GM19043 (cell line): ENCODE measurements around the gene LVRN.
"Not testable (repeated sequence)": the region's sequence is repeated elsewhere in the genome, so short reads cannot be mapped to it uniquely, and the experiment has no call there.

Experiments
- ATAC-seq: cut with Tn5 transposase; IDR thresholded peaks from one replicate; pipeline ENCODE4 v1.9.1; 2021; ENCODE audit warnings: low read depth; ENCODE audit not compliant: unreplicated experiment

LVRN gene, protein sequence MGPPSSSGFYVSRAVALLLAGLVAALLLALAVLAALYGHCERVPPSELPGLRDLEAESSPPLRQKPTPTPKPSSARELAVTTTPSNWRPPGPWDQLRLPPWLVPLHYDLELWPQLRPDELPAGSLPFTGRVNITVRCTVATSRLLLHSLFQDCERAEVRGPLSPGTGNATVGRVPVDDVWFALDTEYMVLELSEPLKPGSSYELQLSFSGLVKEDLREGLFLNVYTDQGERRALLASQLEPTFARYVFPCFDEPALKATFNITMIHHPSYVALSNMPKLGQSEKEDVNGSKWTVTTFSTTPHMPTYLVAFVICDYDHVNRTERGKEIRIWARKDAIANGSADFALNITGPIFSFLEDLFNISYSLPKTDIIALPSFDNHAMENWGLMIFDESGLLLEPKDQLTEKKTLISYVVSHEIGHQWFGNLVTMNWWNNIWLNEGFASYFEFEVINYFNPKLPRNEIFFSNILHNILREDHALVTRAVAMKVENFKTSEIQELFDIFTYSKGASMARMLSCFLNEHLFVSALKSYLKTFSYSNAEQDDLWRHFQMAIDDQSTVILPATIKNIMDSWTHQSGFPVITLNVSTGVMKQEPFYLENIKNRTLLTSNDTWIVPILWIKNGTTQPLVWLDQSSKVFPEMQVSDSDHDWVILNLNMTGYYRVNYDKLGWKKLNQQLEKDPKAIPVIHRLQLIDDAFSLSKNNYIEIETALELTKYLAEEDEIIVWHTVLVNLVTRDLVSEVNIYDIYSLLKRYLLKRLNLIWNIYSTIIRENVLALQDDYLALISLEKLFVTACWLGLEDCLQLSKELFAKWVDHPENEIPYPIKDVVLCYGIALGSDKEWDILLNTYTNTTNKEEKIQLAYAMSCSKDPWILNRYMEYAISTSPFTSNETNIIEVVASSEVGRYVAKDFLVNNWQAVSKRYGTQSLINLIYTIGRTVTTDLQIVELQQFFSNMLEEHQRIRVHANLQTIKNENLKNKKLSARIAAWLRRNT

GRCh38 chr5:115962239-115962564, at the start of gene LVRN:
TSS of gene LVRN (plus strand) at chr5:115962475. CDS start at chr5:115962618, 143 bp downstream.
- no peak for ATAC-seq

DNA sequence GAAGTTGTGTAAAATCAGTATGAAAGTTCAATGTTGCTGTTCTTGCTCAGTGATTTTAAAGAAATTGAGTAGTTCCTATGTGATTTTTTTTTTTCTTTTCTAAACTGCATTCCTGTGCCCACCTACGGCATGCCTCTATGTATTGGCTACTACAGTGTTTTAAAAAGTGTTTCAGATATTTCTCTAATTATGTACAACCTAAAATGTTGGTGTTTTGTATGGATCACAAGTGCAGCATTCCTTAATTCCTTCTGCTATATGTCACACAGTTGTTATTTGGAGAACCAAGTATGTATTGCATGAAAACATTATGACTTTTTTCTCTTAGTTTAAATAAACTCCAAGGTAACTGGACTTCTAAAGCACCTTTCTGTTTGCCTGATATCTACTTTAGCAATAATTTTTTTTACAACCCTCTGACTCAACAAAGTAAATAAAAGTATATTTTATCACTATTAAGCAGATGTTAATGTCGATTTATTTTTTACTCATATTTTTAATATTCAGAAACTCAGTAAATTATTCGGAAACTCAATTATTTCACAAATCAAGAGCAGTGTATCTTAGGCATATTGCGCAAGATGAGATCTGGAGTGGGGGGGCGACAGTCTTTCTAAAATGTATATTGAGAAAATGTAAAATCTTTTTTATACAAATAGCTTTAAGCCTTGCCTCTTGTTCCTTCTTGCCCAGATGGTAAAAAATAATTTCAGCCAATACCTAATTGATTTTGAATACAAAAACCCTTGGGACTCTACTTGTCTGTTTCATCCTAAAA, 48.5 kb upstream of the LVRN start:
- not testable (repeated sequence) for ATAC-seq

GRCh38 chr5:115920171-115920725, 42.0 kb upstream of the LVRN start:
- no peak for ATAC-seq

- not testable (repeated sequence) for ATAC-seq
Measured at GRCh38 chr5:115928578-115929407, 33.5 kb upstream of the LVRN start.

GRCh38 chr5:115930171-115930570, 32.1 kb upstream of the LVRN start:
- not testable (repeated sequence) for ATAC-seq

DNA sequence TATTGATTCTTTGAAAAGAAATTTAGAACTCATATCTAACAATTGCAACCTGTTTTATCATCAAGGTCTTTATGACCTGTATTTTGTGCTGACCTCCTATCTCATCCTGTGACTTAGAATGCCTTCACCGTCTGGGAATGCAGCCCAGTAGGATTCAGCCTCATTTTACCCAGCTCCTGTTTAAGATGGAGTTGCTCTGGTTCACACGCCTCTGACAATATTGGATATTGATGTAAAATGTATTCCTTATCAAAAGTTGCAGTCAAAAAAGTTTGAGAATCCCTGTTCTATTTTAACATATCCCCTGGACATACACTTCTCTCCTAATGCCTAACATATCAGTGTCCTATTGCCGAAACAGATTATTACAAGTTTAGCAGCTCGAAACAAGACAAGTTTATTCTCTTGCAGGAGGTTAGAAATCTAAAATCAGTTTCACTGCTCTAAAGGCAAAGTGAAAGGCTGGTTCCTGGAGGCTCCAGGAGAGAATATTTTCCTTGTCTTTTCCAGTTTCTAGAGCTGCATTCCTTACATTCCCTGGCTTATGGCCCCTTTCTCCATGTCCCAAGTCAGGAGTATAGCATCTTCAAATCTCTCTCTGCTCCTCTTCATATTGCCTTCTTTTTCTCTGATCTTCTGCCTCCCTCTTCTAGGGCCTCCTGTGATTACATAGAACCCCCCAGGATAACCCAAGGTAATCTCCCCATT, 31.5 kb upstream of the LVRN start:
- no peak for ATAC-seq

GRCh38 chr5:115932991-115933390, 29.3 kb upstream of the LVRN start:
- no peak for ATAC-seq

- no peak for ATAC-seq
Measured at GRCh38 chr5:115934388-115934974, 27.8 kb upstream of the LVRN start.

- no peak for ATAC-seq
Measured at GRCh38 chr5:115936031-115936430, 26.2 kb upstream of the LVRN start.

DNA sequence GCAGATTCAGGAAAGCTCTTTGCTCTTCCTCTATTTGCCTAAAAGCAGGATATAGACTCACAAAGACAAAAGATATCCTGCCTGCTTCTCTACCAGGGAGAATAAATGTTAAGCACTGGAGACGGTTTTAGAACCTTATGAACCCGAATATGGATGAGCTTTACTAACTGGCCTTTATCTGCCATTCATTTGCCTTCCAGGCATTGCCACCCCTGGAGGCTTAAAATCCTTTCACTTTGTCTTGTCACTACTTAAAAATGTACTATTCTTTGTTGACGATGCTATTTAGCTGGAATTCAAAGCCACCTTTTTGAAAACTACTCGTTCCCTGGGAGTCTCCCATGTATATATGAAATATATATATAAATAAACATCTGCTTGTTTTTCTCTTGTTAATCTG, 23.2 kb upstream of the LVRN start:
- no peak for ATAC-seq

DNA sequence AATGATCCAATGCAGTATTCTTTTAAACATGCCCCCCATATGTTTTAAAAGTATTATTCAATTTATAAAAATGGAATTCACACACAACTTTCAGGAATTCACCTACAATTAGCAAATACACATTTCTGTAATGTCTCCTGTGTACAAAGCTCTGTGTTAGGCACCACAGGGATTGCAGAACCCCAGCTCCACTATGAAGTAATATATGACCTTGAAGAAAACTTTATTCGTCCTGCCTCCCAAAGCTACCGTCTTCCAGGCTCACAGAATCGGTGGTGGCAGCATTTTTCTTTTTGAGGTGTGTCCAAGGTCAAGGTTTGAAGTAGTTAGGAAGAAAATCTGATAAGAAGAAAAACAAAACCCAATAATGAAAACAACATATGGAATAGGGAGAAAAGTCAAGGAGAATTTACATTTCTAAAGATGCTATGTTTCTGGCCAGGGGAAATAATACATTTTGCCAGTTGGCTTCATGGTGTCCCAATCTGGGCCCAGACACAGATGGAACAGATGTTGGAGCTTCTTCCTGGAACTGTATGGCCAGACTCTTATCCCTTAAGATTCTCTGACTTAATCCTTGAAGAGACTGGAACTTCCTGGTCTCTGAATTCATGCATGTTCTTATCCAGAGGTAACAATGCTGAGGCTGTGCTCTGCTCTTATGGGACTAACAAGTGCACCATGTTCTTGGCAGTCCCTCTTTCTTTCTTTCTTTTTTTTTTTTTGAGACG, 22.0 kb upstream of the LVRN start:
- no peak for ATAC-seq

GRCh38 chr5:115941051-115941675, 21.1 kb upstream of the LVRN start:
- ATAC-seq: no peak

DNA sequence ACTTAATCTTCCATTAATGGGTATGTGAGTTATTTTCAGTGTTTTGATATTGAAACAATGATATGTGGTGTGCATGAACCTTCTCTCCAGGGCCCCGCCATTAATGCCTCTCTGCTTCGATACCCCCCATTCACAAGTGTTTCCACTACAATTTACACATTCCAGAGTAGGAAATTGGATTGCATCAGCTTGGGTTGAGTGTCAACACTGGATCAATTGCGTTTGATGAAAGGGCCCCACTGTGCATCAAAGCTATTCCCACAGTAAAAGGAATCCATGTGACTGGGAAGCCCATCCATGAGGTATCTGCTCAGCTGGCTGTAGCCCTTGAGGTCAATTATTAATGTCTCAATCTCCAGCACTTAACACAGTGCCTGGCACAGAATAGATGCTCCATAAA, 17.8 kb upstream of the LVRN start:
- ATAC-seq: no peak

DNA sequence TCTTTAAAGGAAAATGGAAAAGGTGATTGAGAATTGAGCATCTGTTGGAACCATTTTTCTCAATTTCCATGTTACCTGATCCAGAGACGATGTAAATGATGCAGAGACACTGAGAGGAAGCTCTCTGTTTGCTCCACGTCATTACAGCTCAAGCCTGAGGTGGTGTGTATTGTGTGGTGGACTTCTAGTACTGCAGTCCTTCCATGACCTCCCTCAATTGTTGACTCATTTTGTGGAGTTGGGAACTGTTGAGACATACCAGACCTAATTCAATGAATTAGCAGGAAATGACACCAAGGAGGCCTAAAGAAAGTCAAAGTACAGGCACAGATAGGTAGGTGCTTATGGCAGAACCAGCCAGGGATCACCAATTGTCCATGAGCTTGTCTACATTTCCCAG, 15.6 kb upstream of the LVRN start:
- ATAC-seq: no peak

DNA sequence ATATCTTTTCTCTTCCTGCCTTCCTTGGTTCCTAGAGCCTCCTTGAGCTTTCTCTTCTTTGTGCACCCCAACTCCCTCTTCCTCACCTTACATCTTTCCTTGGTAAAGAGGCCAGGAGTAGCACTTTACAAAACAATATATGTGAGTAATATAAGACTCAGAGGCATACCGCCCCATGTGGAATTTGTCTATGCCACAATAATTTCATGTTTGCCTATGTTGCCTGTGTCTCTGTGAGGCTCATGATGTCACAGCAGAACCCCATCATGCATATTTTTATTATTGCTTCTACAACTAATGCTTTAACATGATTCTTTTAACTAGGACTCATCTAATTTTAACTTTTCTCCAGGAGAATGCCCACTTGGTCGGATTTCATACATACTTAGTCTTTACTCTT, 15.0 kb upstream of the LVRN start:
- ATAC-seq: no peak

- no peak for ATAC-seq
Measured at GRCh38 chr5:115948091-115948534, 14.2 kb upstream of the LVRN start.

DNA sequence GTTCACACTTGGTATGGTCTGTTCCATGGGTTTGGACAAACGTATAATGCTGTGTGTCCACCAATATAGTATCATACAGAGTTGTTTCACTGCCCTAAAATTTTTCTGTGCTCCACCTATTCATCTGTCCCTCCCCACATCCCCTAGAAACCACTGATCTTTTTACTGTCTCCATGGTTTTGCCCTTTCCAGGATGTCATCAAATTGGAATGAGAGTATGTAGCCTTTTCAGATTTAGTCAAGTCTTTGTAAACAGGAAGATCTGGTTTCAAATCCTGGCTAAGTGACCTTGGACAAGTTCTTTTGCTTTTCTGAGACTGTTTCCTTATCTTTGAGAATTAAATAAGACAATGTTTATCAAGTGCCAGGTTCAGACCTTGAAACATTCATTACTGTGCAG, 13.2 kb upstream of the LVRN start:
- no peak for ATAC-seq
